Umbilical cord (tissue), 2 donors: Measurements from ENCODE around the gene ITGB6. TPM values are rescaled to one million over a fixed set of nuclear protein-coding genes. Genes with fewer than 3 reads are reported as not detected.

ENCODE experiments used
- DNase-seq: peaks from one replicate; pipeline ENCODE4 v3.0.0-alpha.2; 2015; ENCODE audit warnings: low spot score
- total RNA-seq: library from RNA; depleted of rRNA; stranded (reverse); fragments of >200 nt; gene quantifications from one replicate; pipeline ENCODE4 v1.2.3, GENCODE V29; 2014; ENCODE audit warnings: low replicate concordance; ENCODE audit not compliant: insufficient read depth

The ITGB6 gene
- total RNA-seq, 1 donor from 2014 or later, result 19.0 TPM

GRCh38 chr2:160222546-160223283 lies 22.6 kb upstream of the ITGB6 start:
- DNase-seq, result no peak

GRCh38 chr2:160221391-160222276 lies 21.6 kb upstream of the ITGB6 start:
- peak; percentile 70 for DNase-seq

DNA sequence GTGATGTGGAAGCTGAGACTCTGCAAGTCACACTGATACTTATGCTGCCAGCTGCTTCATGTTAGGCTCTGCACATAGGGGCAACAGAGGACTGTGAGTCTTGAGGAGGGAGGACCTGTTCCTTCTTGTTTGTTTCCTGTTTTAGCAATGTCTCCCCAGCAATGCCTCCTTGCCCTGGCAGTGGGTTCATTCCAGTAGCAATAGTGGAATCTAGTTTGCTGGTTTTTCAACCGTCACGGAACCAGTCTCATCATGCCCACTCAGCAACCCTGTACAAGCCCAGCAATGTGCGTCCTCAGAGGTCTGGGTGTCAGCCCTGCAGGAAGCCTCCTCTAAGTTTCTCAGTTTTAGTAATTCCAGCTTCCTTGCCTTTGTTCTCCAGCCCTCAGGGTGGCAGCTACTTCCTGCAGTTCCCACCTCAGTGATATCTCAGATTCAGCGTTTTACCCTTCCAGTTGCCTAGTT lies 20.5 kb upstream of the ITGB6 start:
- peak; percentile 79 for DNase-seq

GRCh38 chr2:160220026-160220425 lies 20.0 kb upstream of the ITGB6 start:
- no peak for DNase-seq

DNA sequence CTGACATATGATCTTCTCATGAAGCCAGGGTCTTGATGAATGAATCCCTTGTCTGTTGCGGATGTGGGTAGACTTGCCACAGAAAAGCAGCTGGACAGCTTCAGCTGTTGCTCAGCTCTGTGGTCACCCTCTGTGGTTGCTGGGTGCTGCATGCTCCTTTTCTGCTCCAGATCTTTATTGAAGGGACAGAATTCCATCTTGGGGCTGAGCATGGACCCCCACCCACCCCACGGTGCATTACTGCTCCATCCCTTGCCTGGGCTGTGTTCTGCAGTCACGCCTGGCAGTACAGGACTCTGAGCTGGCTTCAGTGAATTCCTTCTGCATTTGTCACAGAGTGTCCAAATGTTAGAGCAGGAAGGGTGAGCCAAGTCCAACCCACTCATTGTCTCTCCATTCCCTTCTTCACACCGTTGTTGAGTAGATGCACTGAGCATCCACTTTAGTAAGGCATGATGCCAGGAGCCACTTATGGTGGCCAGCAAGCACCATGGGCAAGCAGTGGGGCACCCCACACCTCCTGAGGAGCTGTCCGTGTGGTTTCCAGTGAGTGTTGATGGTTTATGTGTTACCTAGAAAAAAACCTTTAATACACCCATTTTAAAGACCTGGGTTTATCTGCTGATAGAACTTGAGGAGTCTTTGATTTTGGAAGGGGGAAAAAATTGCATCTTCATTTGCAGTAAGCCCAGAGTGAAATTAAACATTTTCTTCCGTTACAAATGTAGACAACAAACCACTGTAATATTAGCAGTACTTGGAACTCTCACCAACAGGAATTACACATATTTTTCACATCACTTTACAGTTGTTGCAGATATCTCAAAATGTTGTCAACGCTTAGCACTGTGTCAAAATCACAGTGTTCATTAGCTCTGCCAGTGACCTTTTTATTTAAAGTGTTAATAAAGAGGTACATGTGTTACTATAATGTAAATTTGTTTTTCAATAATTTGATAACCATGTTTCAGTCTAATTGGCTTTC lies 14.7 kb upstream of the ITGB6 start:
- peak; percentile 60 for DNase-seq

DNA sequence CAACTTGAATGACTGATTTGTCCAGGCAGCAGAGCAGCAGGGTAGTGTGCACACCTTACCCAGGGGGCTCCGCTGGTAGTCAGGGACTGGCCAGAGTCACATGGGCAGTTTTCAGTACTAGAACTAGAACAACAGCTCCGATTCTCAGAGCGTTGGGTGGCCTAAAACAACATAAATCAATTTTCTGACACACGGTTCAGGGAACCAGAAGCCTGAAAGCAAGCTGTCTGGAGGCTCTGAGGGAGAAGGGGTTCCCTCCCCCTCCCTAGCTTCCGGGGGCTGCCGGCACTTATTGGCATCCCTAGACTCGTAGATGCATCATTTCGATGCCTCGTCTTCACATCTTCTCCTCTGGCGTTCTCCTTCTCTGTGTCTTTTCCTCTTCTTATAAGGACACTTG lies 13.4 kb upstream of the ITGB6 start:
- no peak for DNase-seq

- no peak for DNase-seq
Measured at GRCh38 chr2:160210599-160211138, 10.6 kb upstream of the ITGB6 start.

DNA sequence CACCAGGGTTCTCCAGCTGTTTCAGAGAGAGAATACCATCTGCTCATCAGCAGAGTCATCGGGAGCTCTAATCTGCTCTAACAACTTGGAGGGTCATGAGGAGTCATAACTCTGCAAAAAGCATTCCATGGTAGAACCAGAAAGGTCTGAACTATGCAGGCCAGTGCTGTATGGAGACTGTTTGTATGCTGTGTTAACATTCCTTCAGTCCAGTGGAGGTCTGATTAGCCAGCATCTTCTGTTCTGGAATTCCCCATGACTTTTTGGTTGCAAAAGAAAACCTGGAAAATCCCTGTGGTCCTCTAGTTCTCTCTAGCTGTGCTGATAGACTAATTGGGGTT lies 9.4 kb upstream of the ITGB6 start:
- DNase-seq, result no peak

- DNase-seq, result no peak
Measured at GRCh38 chr2:160208655-160209515, 8.8 kb upstream of the ITGB6 start.

- peak; percentile 72 for DNase-seq
Measured at GRCh38 chr2:160207804-160208654, 8.0 kb upstream of the ITGB6 start.

DNA sequence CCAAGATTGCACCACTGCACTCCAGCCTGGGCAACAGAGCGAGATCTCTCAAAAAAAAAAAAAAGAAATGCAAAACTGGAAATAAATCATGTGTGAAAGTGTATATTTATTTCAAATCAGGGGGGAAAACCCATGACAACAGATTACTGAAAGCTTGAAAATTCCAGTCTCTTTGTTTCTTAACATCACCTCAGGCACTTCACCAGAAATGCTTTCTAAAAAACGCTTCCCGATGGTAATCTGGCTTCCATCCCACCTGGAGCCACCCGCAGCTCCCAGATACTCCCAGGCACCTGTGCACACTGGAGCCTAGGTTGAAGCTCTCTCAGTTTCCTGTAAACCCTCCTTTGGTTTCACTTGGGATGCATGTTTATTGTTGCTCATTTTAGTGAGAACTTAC lies 7.2 kb upstream of the ITGB6 start:
- no peak for DNase-seq

GRCh38 chr2:160206436-160206835 lies 6.4 kb upstream of the ITGB6 start:
- DNase-seq, result no peak

DNA sequence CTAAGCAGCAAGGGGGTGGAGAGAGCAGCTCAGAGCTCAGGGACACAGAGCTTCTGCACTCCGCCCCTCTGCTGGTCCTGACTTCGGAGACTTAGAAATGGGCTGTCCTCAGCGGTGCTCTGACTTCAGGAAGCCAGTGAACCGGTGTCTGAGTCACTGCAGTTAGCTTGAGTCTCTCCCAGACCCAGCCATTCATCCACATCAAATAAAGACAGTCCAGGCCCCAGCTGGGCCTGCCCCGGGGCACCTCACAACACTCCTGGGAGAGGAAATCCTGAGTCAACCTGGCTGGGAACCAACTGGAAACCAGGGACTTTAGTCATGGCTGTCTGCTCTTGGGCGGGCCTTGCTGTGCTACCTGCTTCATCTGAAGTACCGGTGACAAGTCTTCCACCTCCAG lies 5.4 kb upstream of the ITGB6 start:
- DNase-seq, result peak; percentile 70

- no peak for DNase-seq
Measured at GRCh38 chr2:160203422-160203821, 3.4 kb upstream of the ITGB6 start.

DNA sequence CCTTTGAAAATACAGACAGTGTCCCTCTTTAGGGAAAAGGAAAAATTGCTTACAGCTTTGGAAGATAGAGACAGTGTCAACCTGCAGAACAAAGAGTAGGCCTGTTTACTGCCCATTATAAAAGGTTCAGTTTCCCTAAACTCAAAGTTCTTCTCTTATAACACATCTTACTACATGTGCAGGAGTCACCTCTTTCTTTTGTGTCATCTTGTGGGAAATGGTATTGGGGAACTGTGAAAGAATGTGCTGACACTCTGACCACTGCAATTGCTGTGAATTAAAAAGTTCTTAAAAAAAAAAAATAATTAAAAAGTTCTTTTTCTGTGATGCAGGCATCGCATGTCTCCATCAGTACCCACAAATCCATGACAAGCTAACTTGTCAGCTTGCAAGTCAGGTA lies 2.9 kb upstream of the ITGB6 start:
- DNase-seq, result no peak

DNA sequence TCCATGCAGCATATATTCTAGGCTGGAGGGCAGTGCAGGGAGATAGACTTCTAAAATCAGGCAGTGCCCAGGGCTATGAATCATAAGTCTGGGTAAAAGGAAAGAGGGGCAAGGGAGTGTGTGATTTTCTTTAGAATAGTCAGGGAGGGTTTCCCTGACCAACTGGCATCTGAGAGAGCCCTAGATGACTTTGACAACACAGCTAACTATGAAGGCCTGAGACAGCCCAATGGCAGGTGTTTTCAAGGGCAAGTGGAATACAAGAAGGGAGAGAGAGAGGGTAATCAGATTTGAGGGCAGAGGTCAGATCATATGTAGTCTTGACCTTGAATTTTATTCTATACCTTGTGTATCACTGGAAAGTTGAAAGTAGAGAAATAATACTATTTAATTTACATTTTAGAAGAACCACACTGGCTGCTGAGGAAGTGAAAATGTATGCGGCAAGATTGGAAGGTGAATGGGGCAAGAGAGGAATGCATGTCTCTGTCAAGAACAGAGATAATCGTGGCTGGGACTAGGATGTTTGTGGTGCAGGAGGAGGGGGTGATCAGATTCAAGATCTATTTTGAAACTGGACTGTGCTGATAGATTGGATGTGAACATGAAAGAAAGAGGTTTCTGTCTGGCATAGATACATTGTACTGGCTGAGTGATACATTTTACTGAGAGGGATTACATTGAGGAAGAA lies 1.9 kb upstream of the ITGB6 start:
- no peak for DNase-seq

DNA sequence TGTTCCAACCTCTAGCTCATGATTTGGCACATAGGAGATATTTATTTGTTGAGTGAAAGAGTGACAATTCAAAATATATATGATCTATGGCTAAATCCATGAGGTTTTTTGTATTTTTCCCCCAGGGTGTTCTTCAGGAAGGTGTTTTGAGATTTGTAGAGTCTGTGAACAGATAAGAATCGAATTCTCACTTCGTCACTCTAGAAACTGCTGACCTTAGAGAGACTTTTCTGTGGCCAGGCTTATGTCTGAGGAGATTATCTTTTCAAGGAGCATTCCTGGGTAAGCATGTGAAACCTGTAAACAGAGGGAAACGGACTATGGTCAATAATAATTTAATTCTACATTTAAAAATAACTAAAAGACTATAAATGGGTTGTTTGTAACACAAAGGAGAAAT lies 849 bp upstream of the ITGB6 start:
- no peak for DNase-seq

GRCh38 chr2:160199053-160199452 lies 1.0 kb downstream of the ITGB6 start:
- no peak for DNase-seq

GRCh38 chr2:160197587-160197986 lies 2.5 kb downstream of the ITGB6 start:
- no peak for DNase-seq
